ENCODE data around the gene CRP.

The CRP gene

DNA sequence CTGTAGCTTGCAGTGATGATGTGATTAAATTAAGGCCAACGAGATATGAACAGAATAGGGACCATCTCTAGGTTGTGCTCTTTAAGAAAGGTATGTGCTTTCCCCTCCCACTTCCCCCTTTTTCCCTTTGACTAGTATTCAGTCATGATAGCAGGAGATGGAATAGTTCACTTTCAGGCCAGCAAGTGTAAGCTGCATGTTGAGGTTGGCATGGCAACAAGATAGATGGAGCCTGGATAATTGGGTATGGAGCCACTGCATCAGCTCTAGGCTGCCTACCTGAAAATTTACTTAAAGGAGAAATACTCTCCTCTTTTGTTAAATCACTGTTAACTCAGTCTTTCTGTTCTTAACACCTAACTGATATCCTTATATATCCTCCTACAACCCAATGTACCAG lies 1.5 kb upstream of the CRP start:
- no peak overlapping the region for H3K27ac ChIP-seq
- H3K9ac ChIP-seq = no peak overlapping the region
- no peak overlapping the region for H2AFZ ChIP-seq
- no peak overlapping the region for H3K4me3 ChIP-seq (ENCODE audit: low read depth, low read length)
- H3K79me2 ChIP-seq = no peaks in the 10 kb centered on the region
- H3K4me2 ChIP-seq (ENCODE audit: low read length) = no peak overlapping the region
- TF ChIP-seq, protein P1, sequence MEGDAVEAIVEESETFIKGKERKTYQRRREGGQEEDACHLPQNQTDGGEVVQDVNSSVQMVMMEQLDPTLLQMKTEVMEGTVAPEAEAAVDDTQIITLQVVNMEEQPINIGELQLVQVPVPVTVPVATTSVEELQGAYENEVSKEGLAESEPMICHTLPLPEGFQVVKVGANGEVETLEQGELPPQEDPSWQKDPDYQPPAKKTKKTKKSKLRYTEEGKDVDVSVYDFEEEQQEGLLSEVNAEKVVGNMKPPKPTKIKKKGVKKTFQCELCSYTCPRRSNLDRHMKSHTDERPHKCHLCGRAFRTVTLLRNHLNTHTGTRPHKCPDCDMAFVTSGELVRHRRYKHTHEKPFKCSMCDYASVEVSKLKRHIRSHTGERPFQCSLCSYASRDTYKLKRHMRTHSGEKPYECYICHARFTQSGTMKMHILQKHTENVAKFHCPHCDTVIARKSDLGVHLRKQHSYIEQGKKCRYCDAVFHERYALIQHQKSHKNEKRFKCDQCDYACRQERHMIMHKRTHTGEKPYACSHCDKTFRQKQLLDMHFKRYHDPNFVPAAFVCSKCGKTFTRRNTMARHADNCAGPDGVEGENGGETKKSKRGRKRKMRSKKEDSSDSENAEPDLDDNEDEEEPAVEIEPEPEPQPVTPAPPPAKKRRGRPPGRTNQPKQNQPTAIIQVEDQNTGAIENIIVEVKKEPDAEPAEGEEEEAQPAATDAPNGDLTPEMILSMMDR (IDR thresholded peaks at IDR 0.05) = no peak
- H3K9me3 ChIP-seq (ENCODE audit: control insufficient read depth, low read length) = no peaks in the 10 kb centered on the region
- no peaks in the 10 kb centered on the region for H3K4me1 ChIP-seq
- H3K36me3 ChIP-seq (ENCODE audit: control insufficient read depth, insufficient read depth, low read length) = no peaks in the 10 kb centered on the region
- no peaks in the 10 kb centered on the region for H3K27me3 ChIP-seq (ENCODE audit: control insufficient read depth, insufficient read depth, low read length)

DNA sequence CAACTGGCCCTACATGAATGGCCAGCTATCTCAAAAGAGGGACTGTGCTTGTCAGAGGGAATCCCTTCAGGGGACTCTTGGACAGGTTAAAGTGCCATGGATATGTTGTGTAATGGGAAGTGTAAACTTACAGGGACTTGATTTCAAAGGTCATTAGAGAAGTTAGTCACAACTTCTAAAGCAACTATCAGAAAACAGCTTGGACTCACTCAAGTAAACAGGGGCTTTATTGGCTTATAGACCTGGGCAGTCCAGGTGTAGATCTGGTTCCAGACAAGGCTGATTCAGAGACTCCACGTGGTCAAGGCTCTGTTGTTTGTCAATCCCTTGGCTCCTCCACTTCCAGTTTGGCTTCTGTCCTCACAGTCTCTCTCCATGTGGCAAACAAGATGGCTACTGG lies 2.3 kb downstream of the CRP start:
- TF ChIP-seq, protein P1 (IDR thresholded peaks at IDR 0.05) = no peak
- Histone ChIP-seq H3K36me3 (ENCODE audit: control insufficient read depth, insufficient read depth, low read length) (no peaks in the 10 kb centered on the region), H3K79me2 (no peaks in the 10 kb centered on the region), H3K9me3 (ENCODE audit: control insufficient read depth, low read length) (no peaks in the 10 kb centered on the region), H2AFZ (no peak overlapping the region), H3K9ac (no peak overlapping the region), H3K4me2 (ENCODE audit: low read length) (no peak overlapping the region), H3K27me3 (ENCODE audit: control insufficient read depth, insufficient read depth, low read length) (no peaks in the 10 kb centered on the region), H3K4me1 (no peaks in the 10 kb centered on the region), H3K4me3 (ENCODE audit: low read depth, low read length) (no peak overlapping the region), H3K27ac (no peak overlapping the region)

DNA sequence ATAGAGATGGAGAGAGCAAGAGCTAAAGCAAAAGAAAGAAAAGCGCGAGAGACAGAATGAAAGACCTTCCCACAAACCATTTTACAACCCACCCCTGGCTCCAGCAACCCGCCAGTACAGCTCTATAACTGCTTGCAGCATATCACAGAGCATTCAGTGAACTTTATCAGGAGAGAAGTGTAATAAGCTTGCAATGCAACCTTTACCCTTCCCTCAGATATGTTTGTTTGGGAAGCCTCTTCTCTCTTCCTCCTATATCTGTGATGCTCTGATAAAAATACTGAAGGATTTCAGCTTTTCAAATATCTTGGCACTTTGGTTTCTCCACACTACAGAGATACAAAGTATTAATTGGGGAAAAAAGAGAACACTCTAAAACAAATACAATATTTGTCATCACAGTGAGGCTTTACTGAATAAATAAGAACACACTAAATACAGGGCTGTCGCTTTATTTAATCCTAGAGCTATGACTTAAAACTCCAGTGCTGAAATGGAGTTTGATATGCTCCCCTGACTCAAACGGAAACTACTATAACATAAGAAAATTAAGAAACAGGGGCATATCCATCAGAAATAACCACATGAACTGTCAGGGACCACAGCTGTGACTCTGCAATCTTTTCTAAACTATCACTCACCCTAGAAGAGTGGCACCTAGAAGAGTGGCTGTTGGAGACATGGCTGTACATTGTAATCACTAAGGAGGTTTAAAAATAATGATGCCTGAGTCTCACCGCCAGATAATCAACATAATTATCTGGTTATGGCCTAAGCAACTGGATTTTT lies 6.7 kb downstream of the CRP start:
- no peak overlapping the region for H2AFZ ChIP-seq
- no peak overlapping the region for H3K9ac ChIP-seq
- no peaks in the 10 kb centered on the region for H3K4me1 ChIP-seq
- H3K79me2 ChIP-seq = no peaks in the 10 kb centered on the region
- H3K4me3 ChIP-seq (ENCODE audit: low read depth, low read length) = no peak overlapping the region
- no peaks in the 10 kb centered on the region for H3K36me3 ChIP-seq (ENCODE audit: control insufficient read depth, insufficient read depth, low read length)
- no peaks in the 10 kb centered on the region for H3K27me3 ChIP-seq (ENCODE audit: control insufficient read depth, insufficient read depth, low read length)
- no peaks in the 10 kb centered on the region for H3K9me3 ChIP-seq (ENCODE audit: control insufficient read depth, low read length)
- no peak overlapping the region for H3K27ac ChIP-seq
- no peak overlapping the region for H3K4me2 ChIP-seq (ENCODE audit: low read length)
- TF ChIP-seq, protein P1 (IDR thresholded peaks at IDR 0.05) = no peak

DNA sequence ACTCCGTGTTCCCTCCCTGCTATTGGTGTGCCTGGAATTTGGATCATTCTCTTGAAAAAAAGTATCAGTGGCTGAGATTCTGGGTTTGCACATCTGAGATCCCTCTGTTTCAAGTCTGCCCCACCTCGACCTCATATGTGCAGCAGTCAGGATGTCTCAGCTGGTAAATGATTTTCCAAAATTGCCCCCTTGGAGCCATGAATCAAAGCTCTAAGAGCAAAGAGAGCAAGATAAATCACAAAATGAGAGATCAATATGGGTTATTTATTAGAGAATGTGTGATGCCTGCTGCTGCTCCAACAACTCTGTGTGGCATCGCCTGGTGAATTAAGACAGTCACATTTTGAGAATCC lies 8.5 kb downstream of the CRP start:
- Histone ChIP-seq H2AFZ (no peak overlapping the region), H3K4me3 (ENCODE audit: low read depth, low read length) (no peak overlapping the region), H3K9ac (no peak overlapping the region), H3K79me2 (no peaks in the 10 kb centered on the region), H3K9me3 (ENCODE audit: control insufficient read depth, low read length) (no peaks in the 10 kb centered on the region), H3K27ac (no peak overlapping the region), H3K36me3 (ENCODE audit: control insufficient read depth, insufficient read depth, low read length) (no peaks in the 10 kb centered on the region), H3K4me2 (ENCODE audit: low read length) (no peak overlapping the region), H3K4me1 (no peaks in the 10 kb centered on the region), H3K27me3 (ENCODE audit: control insufficient read depth, insufficient read depth, low read length) (no peaks in the 10 kb centered on the region)
- TF ChIP-seq, protein P1 (IDR thresholded peaks at IDR 0.05) = no peak
